GM12891 (cell line): ENCODE data around the gene UGGT1.

ENCODE experiments used
- DNase-seq: peaks from one replicate; pipeline ENCODE4 v3.0.0; 2011; ENCODE audit warnings: low spot score; ENCODE audit not compliant: insufficient read length
- FAIRE-seq: peaks from 2 replicates; lab custom pipeline; 2011; peaks lifted over from hg19 to GRCh38; lab: Jason Lieb, UNC
- PAX5 ChIP-seq: IDR thresholded peaks from 2 replicates; pipeline ENCODE4 v1.6.1; 2011; ENCODE audit warnings: low read length, moderate library complexity, mild to moderate bottlenecking; ENCODE audit not compliant: insufficient read depth, severe bottlenecking
- POLR2A ChIP-seq: IDR thresholded peaks from 2 replicates; pipeline ENCODE4 v1.6.1; 2011; ENCODE audit warnings: low read depth, low read length, control low read depth
- POLR2AphosphoS5 ChIP-seq: IDR thresholded peaks from 2 replicates; pipeline ENCODE4 v1.6.1; 2011; ENCODE audit warnings: low read depth, low read length, control low read depth
- POU2F2 ChIP-seq: IDR thresholded peaks from 2 replicates; pipeline ENCODE4 v1.6.1; 2011; ENCODE audit warnings: low read depth, mild to moderate bottlenecking, control low read depth, low read length, moderate library complexity
- SPI1 ChIP-seq: IDR thresholded peaks from 2 replicates; pipeline ENCODE4 v1.6.1; 2011; ENCODE audit warnings: low read depth, low read length, control low read depth
- TAF1 ChIP-seq: IDR thresholded peaks from 2 replicates; pipeline ENCODE4 v1.6.1; 2011; ENCODE audit warnings: low read depth, low read length, control low read depth

The UGGT1 gene

GRCh38 chr2:128153786-128154185 lies 62.8 kb downstream of the UGGT1 start:
- DNase-seq = no peak
- FAIRE-seq = peak; percentile 65
- TF ChIP-seq SPI1 (no peak), POLR2A (no peak), POU2F2 (no peak), PAX5 (no peak), TAF1 (no peak), POLR2AphosphoS5 (no peak)

GRCh38 chr2:128154225-128154624 lies 63.2 kb downstream of the UGGT1 start:
- FAIRE-seq = no peak
- TF ChIP-seq SPI1 (no peak), POLR2A (no peak), PAX5 (no peak), POU2F2 (no peak), POLR2AphosphoS5 (no peak), TAF1 (no peak)
- no peak for DNase-seq

GRCh38 chr2:128155970-128156369 lies 65.0 kb downstream of the UGGT1 start:
- TF ChIP-seq POU2F2 (no peak), POLR2AphosphoS5 (no peak), POLR2A (no peak), PAX5 (no peak), TAF1 (no peak), SPI1 (no peak)
- DNase-seq (no peak), FAIRE-seq (no peak)

- FAIRE-seq = no peak
- TF ChIP-seq POLR2AphosphoS5 = no peak
- TF ChIP-seq PAX5 = no peak
- TF ChIP-seq TAF1 = no peak
- TF ChIP-seq POU2F2 = no peak
- TF ChIP-seq SPI1 = no peak
- TF ChIP-seq POLR2A = no peak
These were observed 65.8 kb downstream of the UGGT1 start for GRCh38 chr2:128156812-128157211.

GRCh38 chr2:128157644-128158043 lies 66.6 kb downstream of the UGGT1 start:
- DNase-seq = no peak
- no peak for FAIRE-seq
- TF ChIP-seq POU2F2 (no peak), PAX5 (no peak), TAF1 (no peak), POLR2AphosphoS5 (no peak), SPI1 (no peak), POLR2A (no peak)

More at GRCh38 chr2:128156812-128157211, 65.8 kb downstream of the UGGT1 start:
- DNase-seq = no peak

- DNase-seq = no peak
- TF ChIP-seq PAX5 (no peak), SPI1 (no peak), POU2F2 (no peak), POLR2AphosphoS5 (no peak), POLR2A (no peak), TAF1 (no peak)
- no peak for FAIRE-seq
These were observed 67.2 kb downstream of the UGGT1 start for GRCh38 chr2:128158176-128158575.

GRCh38 chr2:128159437-128159836 lies 68.4 kb downstream of the UGGT1 start:
- FAIRE-seq = no peak
- DNase-seq = no peak
- TF ChIP-seq PAX5 = no peak

GRCh38 chr2:128160616-128161275 lies 69.7 kb downstream of the UGGT1 start:
- no peak for FAIRE-seq
- TF ChIP-seq TAF1 (no peak), POU2F2 (no peak), POLR2AphosphoS5 (no peak), PAX5 (no peak), POLR2A (no peak), SPI1 (no peak)
- DNase-seq = no peak

- DNase-seq (no peak), FAIRE-seq (no peak)
- TF ChIP-seq PAX5 = no peak
- no peak for TF ChIP-seq TAF1
- TF ChIP-seq SPI1 = no peak
- TF ChIP-seq POU2F2 = no peak
- no peak for TF ChIP-seq POLR2A
- TF ChIP-seq POLR2AphosphoS5 = no peak
These were observed 71.3 kb downstream of the UGGT1 start for GRCh38 chr2:128162266-128162665.

- TF ChIP-seq POU2F2 = no peak
- no peak for TF ChIP-seq POLR2A
- TF ChIP-seq PAX5 = no peak
- no peak for TF ChIP-seq SPI1
- TF ChIP-seq TAF1 = no peak
- no peak for TF ChIP-seq POLR2AphosphoS5
- FAIRE-seq (no peak), DNase-seq (no peak)
These were observed 73.3 kb downstream of the UGGT1 start for GRCh38 chr2:128164311-128164710.
